Loucy (cell line): ENCODE results near the gene SLC45A3.

ENCODE experiments used
- H2AFZ ChIP-seq: fragments of 200-600 bp; sonication (generic); 2 replicates; pipeline ENCODE4 v1.6.0; 2016; ENCODE audit warnings: antibody characterized with exemption, mild to moderate bottlenecking, low read length, moderate library complexity
- H3F3A ChIP-seq: fragments of 200-600 bp; 2 replicates; pipeline ENCODE4 v1.6.0; 2016; ENCODE audit warnings: antibody characterized with exemption, low read depth, mild to moderate bottlenecking
- H3K27me3 ChIP-seq: fragments of 200-600 bp; sonication (generic); 2 replicates; pipeline ENCODE4 v1.6.1; 2014; ENCODE audit warnings: low read length, mild to moderate bottlenecking; ENCODE audit not compliant: insufficient read depth, poor library complexity, severe bottlenecking
- H3K36me3 ChIP-seq: fragments of 200-600 bp; sonication (generic); 2 replicates; pipeline ENCODE4 v1.6.1; 2016; ENCODE audit warnings: low read length; ENCODE audit not compliant: insufficient read depth
- H3K4me1 ChIP-seq: fragments of 200-600 bp; sonication (generic); 2 replicates; pipeline ENCODE4 v1.5.1; 2014; ENCODE audit warnings: low read length, mild to moderate bottlenecking; ENCODE audit not compliant: insufficient read depth, poor library complexity, severe bottlenecking
- H3K4me2 ChIP-seq: fragments of 200-600 bp; sonication (generic); 2 replicates; pipeline ENCODE4 v1.6.0; 2014; ENCODE audit warnings: antibody characterized with exemption, low read length, low read depth, mild to moderate bottlenecking; ENCODE audit not compliant: poor library complexity, severe bottlenecking
- H3K4me3 ChIP-seq: fragments of 200-600 bp; sonication (generic); 2 replicates; pipeline ENCODE4 v1.5.1; 2014; ENCODE audit warnings: low read length, mild to moderate bottlenecking, mixed read lengths; ENCODE audit not compliant: poor library complexity, severe bottlenecking
- H3K79me2 ChIP-seq: fragments of 200-600 bp; sonication (generic); 2 replicates; pipeline ENCODE4 v1.6.1; 2014; ENCODE audit warnings: low read length; ENCODE audit not compliant: insufficient read depth
- H3K9ac ChIP-seq: fragments of 200-600 bp; sonication (generic); 2 replicates; pipeline ENCODE4 v1.6.0; 2014; ENCODE audit warnings: mild to moderate bottlenecking, low read depth, low read length, moderate library complexity; ENCODE audit not compliant: poor library complexity, severe bottlenecking
- H3K9me2 ChIP-seq: fragments of 200-600 bp; sonication (generic); replicated peaks from 2 replicates; pipeline ENCODE4 v1.6.1; 2016; ENCODE audit warnings: low read depth, low read length, mixed read lengths
- H3K9me3 ChIP-seq: fragments of 200-600 bp; sonication (generic); 2 replicates; pipeline ENCODE4 v1.6.1; 2014; ENCODE audit warnings: mild to moderate bottlenecking, antibody characterized with exemption, low read length, low read depth; ENCODE audit not compliant: insufficient read depth
- H4K20me1 ChIP-seq: fragments of 200-600 bp; sonication (generic); 2 replicates; pipeline ENCODE4 v1.6.0; 2014; ENCODE audit warnings: antibody characterized with exemption, low read length, mild to moderate bottlenecking; ENCODE audit not compliant: insufficient read depth, poor library complexity, severe bottlenecking
- CTCF ChIP-seq: fragments of 200-600 bp; sonication (generic); conservative IDR thresholded peaks from 2 replicates; pipeline ENCODE4 v1.5.1; 2014; ENCODE audit warnings: mild to moderate bottlenecking, antibody characterized with exemption, low read length
- EZH2phosphoT487 ChIP-seq: fragments of 200-600 bp; IDR thresholded peaks from 2 replicates; pipeline ENCODE4 v1.6.1; 2018; ENCODE audit warnings: antibody characterized with exemption, mild to moderate bottlenecking, moderate library complexity, borderline replicate concordance

Gene SLC45A3

GRCh38 chr1:205667909-205668643, 12.2 kb downstream of the SLC45A3 start:
- Histone ChIP-seq H3K4me3 (no peak overlapping the region), H3K36me3 (peaks cover 11% of the 10 kb centered on the region; the same call in 1 of the 2 replicates), H2AFZ (no peak overlapping the region), H3K4me1 (peaks cover 49% of the 10 kb centered on the region), H3K27me3 (no peaks in the 10 kb centered on the region), H3F3A (no peaks in the 10 kb centered on the region), H3K79me2 (peaks cover 65% of the 10 kb centered on the region), H4K20me1 (no peaks in the 10 kb centered on the region), H3K9me3 (no peaks in the 10 kb centered on the region), H3K4me2 (peak overlapping the region; percentile 43), H3K9ac (no peak overlapping the region), H3K9me2 (no peaks in the 10 kb centered on the region)
- TF ChIP-seq CTCF (no peak), EZH2phosphoT487 (no peak)

GRCh38 chr1:205666372-205667166, 13.7 kb downstream of the SLC45A3 start:
- Histone ChIP-seq H3K4me3 (no peak overlapping the region), H2AFZ (no peak overlapping the region), H3K4me2 (no peak overlapping the region), H3K27me3 (no peaks in the 10 kb centered on the region), H4K20me1 (no peaks in the 10 kb centered on the region), H3K9ac (no peak overlapping the region), H3F3A (no peaks in the 10 kb centered on the region), H3K4me1 (peaks cover 43% of the 10 kb centered on the region), H3K9me3 (no peaks in the 10 kb centered on the region), H3K36me3 (peaks cover 23% of the 10 kb centered on the region; the same call in 1 of the 2 replicates), H3K79me2 (peaks cover 54% of the 10 kb centered on the region), H3K9me2 (no peaks in the 10 kb centered on the region)
- TF ChIP-seq CTCF (no peak), EZH2phosphoT487 (no peak)

- peaks cover 46% of the 10 kb centered on the region for H3K4me1 ChIP-seq
- H3K9ac ChIP-seq: peak overlapping the region; percentile 3
- H4K20me1 ChIP-seq: no peaks in the 10 kb centered on the region
- H3K9me2 ChIP-seq: no peaks in the 10 kb centered on the region
- H3K4me2 ChIP-seq: peak overlapping the region; percentile 2
- H3K79me2 ChIP-seq: peaks cover 44% of the 10 kb centered on the region
- H3K4me3 ChIP-seq: no peak overlapping the region
- H3K36me3 ChIP-seq: peaks cover 23% of the 10 kb centered on the region; the same call in 1 of the 2 replicates
- H3K9me3 ChIP-seq: no peaks in the 10 kb centered on the region
- H2AFZ ChIP-seq: no peak overlapping the region
- H3F3A ChIP-seq: no peaks in the 10 kb centered on the region
- H3K27me3 ChIP-seq: no peaks in the 10 kb centered on the region
- TF ChIP-seq EZH2phosphoT487 (no peak), CTCF (no peak)
Measured at GRCh38 chr1:205665201-205666045, 14.9 kb downstream of the SLC45A3 start.
